C4-2B (cell line): Measurements from ENCODE around the gene DOK4.
"Not testable (repeated sequence)": the region's sequence is repeated elsewhere in the genome, so short reads cannot be mapped to it uniquely, and the experiment has no call there.

Experiments used
- CTCF ChIP-seq: fragments of 450-650 bp; conservative IDR thresholded peaks from 2 replicates; pipeline ENCODE4 v1.5.1; 2017; ENCODE audit warnings: mild to moderate bottlenecking
- ZFX ChIP-seq: fragments of 450-650 bp; IDR thresholded peaks from 2 replicates; pipeline ENCODE4 v1.6.1; 2017

- not testable (repeated sequence) for TF ChIP-seq CTCF, ZFX
These were observed 46.3 kb downstream of the DOK4 start for GRCh38 chr16:57439947-57440346.
